GM21360 (cell line): ENCODE results near the gene TAS2R13.

Experiments
- ATAC-seq: cut with Tn5 transposase; IDR thresholded peaks from one replicate; pipeline ENCODE4 v1.9.1; 2021; ENCODE audit warnings: mild to moderate bottlenecking, moderate library complexity; ENCODE audit not compliant: unreplicated experiment

TAS2R13 gene

DNA sequence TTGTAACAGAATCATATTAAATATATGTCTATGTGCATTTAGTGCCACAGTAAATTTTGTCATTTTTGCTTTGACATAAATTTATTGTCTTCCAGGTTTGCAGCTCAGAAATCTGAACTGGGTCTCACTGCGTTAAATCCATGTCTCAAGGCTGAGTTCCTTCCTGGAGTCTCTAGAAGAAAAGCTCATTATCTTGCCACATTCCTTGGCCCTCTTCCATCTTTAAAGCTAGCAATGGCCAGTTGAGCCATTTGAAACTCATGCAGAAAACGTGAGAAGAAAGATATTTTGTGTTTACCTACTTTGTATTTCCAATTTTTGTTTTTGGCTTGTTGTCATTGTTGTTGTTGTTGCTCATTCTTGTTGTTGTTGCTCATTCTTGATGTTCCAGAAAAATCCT is 36.0 kb downstream of the TAS2R13 start:
- ATAC-seq, result no peak

DNA sequence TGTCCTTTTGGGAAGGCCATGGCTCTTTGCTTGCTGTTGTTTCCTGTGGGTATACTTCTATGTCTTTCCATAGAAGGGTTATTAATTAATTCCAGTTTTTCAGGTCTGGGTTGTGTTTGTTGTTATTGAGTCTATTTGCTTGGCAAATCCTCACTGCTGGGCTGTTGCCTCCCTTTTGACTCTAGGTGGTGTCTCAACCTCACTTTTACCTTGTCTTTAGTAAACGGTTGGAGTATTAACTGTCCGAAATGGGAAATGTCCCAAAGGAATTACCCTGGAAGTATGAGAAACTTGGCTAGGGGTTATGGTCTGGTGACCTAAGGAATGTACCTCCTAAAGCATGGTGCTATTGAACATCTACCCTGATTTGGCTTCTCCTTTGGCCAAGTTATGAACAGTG is 42.0 kb downstream of the TAS2R13 start:
- ATAC-seq, result no peak

DNA sequence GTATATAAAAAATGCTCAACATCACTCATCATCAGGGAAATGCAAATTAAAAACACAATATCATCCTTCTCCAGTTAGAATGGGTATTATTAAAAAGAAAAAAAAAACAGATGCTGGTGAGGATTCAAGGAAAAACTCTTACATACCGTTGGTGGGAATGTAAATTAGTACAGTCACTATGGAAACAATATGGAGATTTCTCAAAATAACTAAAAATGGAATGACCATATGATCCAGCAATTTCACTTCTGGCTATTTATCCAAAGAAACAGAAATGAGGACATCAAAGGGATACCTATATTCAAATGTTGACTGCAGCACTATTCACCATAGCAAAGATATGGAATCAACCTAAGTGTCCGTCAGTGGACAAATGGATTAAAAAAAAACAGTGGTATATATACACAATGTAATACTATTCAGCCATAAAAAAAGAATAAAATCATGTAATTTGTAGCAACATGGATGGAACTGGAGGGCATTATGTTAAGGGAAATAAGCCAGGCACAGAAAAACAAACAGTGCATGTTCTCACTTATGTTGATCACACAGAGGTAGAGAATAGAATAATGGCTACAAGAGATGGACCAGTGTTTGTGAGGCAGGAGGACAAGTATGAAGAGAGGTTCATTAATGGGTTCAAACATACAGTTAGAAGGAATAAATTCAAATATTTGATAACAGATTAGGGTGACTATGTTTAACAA is 45.7 kb downstream of the TAS2R13 start:
- ATAC-seq, result no peak

DNA sequence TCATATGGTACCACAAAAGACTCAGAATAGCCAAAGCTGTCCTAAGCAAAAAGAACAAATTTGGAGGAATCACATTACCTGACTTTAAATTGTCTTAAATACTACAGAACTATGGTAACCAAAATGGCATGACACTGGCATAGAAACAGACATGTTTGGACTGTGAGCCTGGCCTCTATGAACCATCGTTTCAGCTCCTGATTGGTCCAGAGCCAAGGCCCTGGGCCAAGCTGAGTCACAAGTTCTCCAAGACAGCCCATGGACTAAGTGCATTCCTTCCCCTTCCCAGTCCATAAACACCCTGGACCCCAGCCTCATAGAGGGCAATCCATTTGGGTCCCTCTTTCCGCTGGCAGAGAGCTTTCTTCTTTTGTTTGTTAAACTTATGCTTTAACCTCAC is 48.0 kb downstream of the TAS2R13 start:
- no peak for ATAC-seq
